Hematopoietic multipotent progenitor cell treated with erythropoietin and hydrocortisone succinate and interleukin-3 and kit ligand, for 4 days (in vitro differentiated cells): ENCODE results near the gene KIF6.
"Not testable (repeated sequence)": the region's sequence is repeated elsewhere in the genome, so short reads cannot be mapped to it uniquely, and the experiment has no call there.

Experiments
- DNase-seq: peaks from one replicate; pipeline ENCODE4 v3.0.0-alpha.2; 2015

The KIF6 gene

DNA sequence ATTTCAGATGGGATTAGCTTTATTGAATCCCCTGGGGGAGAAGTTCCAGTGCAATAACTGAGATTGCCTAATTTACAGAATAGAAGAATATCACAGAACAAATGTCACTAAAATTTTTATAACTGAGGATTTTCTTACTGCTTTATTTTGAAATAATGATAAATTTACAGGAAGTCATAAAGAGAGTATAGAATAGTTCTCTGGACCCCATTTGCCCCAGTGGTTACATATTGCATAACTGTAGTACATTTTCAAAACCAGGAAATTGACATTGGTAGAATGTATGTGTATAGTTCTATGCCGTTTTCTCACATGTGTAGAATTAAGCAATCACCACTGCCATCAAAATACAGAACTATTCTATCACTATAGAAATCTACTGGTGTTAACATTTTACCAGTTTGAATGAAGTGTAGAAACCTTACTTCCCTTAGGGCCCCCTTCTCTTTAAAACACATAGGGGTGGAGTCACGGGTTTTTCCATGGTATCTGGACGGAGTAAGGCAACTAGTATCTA lies 18.3 kb downstream of the KIF6 start:
- peak; percentile 69 for DNase-seq

- no peak for DNase-seq
Observed at GRCh38 chr6:39702265-39702664, 22.9 kb downstream of the KIF6 start.

- no peak for DNase-seq
Observed at GRCh38 chr6:39700362-39700761, 24.8 kb downstream of the KIF6 start.

DNA sequence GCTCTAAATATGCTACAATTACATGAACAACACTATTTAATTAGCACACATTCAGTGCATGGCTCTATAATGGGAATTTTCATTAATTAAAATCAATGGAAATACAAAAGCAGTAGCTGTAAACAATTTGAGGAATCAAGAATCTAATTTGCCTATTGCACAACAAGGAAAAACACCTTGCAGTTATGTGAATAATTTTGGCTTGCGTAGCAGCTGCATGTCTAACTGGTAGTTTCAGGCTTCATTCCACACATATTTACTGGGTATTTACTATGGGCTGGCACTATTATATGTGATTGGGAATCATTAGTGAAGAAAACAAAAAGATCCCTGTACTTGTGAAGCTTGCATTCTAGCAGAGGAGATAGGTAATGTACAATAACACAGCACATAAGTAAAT lies 26.4 kb downstream of the KIF6 start:
- DNase-seq: no peak

- no peak for DNase-seq
Observed at GRCh38 chr6:39696986-39697788, 28.0 kb downstream of the KIF6 start.

GRCh38 chr6:39695447-39695846 lies 29.8 kb downstream of the KIF6 start:
- no peak for DNase-seq

GRCh38 chr6:39693206-39693605 lies 32.0 kb downstream of the KIF6 start:
- DNase-seq: no peak

DNA sequence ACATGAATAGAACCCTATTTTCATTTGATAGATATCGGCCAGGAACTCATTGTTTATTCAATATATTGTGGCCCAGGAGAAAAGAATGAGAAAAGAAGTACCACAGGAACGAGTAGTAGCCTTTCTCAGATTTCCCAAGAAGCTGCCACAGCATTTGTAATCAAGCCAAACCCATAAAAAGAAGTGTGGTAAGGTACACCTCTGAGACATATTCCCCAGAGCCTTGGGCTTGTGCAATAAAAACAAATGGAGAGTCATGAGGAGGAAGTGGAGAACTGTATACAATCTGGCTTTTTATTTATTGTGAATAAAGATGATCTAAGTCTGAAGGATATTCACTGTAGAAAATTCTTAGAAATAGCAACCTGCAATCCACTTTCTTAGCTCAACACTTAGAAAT lies 36.7 kb downstream of the KIF6 start:
- peak; percentile 37 for DNase-seq

- DNase-seq: no peak
Observed at GRCh38 chr6:39686976-39687375, 38.2 kb downstream of the KIF6 start.

DNA sequence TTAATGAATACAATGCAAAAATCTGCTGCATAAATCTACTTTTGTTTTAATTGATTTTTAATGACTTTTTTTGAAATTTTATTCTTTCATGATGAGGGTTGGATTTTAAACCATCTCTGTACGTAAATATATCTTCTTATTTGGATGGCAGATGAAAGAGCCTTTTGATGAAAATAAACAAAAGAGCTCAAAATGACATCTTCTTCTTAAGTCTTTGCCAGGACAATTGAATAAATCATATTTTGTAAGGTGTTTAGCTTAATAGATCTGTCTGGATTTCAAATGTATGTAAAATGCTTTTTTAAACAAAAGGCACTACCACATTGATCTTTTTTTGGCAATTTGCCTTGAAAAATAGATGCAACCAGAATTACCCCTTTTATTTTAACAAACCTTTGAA lies 39.3 kb downstream of the KIF6 start:
- no peak for DNase-seq

DNA sequence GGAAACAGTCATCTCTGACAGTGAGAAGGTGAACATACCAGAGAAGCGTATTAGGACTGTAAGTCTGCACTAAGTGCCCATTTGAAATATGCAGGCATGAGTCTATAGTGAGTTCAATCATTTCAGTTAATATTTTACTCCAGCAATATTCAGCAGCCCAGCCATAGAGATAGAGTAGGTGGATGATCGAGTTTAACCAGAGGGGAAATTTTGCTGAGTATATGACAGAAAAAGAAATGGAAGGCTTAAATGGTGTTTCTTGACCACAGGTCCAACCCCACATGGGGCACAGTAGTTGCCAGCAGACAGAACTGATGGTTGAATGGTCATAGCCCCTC lies 39.8 kb downstream of the KIF6 start:
- DNase-seq: no peak

GRCh38 chr6:39684790-39685488 lies 40.3 kb downstream of the KIF6 start:
- DNase-seq: no peak

GRCh38 chr6:39681674-39682121 lies 43.5 kb downstream of the KIF6 start:
- DNase-seq: no peak

- DNase-seq: no peak
Observed at GRCh38 chr6:39678914-39679313, 46.3 kb downstream of the KIF6 start.

DNA sequence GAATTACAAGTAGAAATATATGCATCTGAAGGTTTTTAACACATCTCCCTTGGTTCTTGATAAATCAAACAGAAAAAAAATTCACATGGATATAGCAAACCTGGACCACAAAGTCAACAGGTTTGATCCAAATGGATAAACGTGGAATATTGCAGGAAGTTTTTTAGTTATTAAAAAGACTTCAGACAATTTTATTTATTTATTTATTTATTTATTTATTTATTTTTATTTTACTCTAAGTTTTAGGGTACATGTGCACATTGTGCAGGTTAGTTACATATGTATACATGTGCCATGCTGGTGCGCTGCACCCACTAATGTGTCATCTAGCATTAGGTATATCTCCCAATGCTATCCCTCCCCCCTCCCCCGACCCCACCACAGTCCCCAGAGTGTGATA lies 47.9 kb downstream of the KIF6 start:
- DNase-seq: not testable (repeated sequence)

DNA sequence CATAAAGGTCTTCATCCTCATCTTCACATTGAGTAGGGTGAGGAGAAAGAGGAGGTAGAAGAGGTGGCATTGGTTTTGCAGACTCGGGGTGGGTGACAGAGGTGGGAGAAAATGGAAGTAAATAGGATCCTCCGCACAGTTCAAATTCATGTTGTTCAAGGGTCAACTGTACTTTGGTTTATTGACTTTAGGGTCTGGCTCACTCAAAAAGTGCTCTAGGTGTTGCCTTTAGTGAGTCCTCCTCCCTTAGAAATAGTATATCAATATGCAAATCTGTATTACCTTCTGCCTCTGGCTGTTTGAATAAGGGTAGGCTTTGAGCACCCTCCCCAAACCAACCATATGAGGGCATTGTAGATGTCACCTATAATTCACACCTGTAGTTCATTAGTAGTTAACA lies 54.7 kb downstream of the KIF6 start:
- no peak for DNase-seq

GRCh38 chr6:39669973-39670342 lies 55.2 kb downstream of the KIF6 start:
- DNase-seq: no peak

GRCh38 chr6:39669207-39669972 lies 55.8 kb downstream of the KIF6 start:
- no peak for DNase-seq

- no peak for DNase-seq
Observed at GRCh38 chr6:39666706-39667489, 58.3 kb downstream of the KIF6 start.

- no peak for DNase-seq
Observed at GRCh38 chr6:39665861-39666260, 59.3 kb downstream of the KIF6 start.

DNA sequence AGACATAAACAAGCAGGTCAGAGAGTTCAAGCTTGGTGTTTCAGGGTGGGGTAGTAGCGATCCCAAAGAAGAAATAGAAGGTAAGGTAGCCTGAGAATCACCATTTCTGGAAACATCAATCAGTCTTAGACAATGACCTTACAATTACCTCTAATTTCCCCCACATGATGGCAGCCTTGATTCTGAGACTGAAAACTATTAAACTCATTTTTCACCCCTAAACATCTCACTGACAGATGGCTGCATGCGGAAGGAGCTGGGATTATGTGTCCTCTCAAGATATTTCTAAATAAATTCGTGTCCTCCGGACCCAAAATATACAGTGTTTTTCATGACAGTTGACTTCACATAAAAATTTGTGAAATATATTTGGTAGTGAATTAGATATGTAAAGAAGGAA lies 61.0 kb downstream of the KIF6 start:
- peak; percentile 4 for DNase-seq

DNA sequence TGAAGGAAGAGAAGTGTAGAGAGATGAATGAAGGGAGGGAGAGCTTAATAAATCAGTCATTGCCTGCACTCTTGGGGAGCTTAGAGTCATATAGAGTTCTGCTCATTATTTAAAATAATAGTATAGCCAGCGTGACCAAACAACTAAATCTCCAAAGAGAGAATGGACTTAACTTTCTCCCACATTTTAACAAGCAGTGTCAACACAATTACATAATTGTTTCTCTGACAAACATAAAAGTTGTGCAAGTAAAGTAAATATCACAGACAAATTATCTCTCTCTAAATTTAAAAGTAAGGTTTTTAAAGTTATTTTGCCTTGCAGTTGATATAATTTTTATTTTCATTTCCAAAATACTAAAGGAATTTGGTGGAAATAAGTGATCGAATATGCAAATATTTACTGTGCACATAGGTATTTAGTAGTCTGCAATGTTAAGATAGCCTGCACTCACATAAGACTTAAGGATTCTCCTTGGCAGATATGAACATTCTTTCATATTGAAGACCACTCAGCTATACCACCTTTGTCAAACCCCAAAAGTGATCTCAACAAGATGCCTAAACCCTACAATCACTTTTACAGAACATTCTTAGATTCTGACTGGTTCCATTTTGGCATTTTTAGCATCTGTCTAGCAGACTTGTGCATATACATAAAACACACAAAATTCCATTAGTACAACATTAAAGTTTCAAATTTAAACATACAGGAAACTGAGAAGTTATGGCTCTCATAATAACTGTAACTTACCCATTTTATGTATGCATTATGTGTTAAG lies 67.7 kb downstream of the KIF6 start:
- no peak for DNase-seq
